ENCODE results near the gene TM9SF4.
A peak's percentile ranks its signal among the peaks of the same experiment; 100 is the strongest.
"Not testable (repeated sequence)": the region's sequence is repeated elsewhere in the genome, so short reads cannot be mapped to it uniquely, and the experiment has no call there.

TM9SF4 gene

DNA sequence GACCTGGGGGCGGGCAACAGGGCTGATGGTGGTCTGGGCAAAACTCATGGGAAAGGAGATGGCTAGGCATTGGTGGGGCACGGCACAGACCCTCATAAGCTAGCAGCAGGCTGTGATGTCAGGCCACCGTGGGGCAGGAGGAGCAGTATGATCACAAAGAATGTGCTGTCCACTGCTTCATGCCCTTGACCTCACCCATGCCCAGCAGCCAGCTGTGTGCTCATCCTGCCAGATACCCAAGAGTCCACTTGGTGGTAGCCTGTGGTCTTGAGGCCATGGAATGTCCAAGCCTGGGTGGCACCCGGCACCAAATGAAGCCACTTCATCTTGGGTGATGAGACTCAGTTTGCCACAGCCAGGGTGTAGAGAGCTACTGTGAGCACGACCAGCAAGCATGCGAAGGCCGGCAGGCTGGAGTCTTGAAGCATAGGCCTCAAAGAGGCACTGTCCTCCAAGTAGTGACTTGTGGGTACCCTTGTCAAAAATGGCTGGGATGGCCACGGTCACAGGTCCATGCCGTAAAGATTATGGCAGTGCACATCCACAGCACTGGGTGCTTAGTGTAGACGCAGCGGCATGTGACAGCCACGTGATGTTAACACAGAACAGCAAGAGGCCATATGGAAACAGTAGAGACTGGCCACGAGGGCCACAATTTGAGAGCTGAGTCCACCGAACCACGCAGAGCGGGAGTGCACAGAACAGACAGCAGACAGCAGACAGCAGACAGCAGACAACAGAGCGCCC lies 79.0 kb downstream of the TM9SF4 start:
- no peak for DNase-seq (ENCODE audit: low read depth in 4 of 4, low spot score in 1 of 4)

DNA sequence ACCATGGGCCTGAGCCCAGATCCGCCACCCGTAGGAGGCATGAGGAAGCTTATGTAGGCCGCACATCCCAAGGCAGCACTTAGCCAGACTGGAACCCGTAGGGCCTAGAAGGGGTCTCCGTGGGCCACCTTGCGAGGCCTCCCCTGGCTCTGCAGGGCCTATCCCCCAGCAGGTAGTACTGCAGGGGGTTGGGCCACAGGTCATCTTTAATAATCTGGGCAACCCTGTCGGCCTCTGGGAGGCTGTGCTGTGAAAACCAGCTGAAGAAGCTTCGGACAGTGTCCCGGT lies 79.6 kb downstream of the TM9SF4 start:
- DNase-seq (ENCODE audit: low read depth in 4 of 4, low spot score in 1 of 4): no peak

DNA sequence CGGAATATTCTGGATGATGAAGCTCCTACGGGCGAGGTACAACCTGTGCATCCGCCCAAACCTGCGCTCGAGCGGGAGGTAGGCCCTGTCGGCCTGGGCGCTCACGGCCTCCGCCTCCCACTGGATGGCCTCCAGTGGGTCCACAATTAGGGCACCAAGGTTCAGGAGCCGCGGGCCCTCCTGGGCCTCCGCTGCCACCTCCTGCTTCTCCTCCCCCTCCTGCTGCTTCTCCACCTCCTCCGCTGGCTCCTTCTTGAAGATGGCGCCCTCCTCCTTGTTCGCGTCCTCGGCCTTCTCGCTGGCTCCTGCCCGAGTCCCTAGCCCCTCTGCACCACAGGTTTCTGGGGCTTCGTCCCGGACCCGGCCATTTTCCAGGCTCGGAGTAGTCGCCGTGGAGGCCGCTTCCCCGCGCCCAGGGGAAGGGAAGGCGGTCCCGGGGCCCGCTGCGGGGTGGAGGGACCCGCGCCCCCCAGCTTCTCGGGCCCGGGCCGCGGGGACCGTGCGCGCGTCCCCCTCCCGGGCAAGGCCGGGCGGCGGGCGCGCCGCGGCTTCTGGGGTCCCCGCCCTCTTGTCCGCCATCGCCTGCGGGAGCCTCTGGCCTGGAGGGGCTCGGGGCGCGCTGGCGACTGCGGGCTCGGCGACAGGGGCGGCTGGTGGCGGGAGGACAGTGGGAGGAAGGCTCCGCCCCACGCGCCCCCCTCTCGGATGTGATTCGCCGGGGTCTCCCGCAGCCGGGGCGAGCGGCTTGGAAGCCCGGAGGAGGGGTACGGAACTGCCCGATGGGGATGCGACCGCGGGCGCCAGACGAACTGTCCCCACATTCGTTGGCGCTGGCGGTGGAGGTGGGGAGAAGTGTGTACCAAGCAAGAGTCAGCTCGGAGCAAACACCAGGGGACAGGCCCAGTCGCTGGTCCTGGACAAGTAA lies 80.4 kb downstream of the TM9SF4 start:
- no peak for DNase-seq (ENCODE audit: low read depth in 4 of 4, low spot score in 1 of 4)

DNA sequence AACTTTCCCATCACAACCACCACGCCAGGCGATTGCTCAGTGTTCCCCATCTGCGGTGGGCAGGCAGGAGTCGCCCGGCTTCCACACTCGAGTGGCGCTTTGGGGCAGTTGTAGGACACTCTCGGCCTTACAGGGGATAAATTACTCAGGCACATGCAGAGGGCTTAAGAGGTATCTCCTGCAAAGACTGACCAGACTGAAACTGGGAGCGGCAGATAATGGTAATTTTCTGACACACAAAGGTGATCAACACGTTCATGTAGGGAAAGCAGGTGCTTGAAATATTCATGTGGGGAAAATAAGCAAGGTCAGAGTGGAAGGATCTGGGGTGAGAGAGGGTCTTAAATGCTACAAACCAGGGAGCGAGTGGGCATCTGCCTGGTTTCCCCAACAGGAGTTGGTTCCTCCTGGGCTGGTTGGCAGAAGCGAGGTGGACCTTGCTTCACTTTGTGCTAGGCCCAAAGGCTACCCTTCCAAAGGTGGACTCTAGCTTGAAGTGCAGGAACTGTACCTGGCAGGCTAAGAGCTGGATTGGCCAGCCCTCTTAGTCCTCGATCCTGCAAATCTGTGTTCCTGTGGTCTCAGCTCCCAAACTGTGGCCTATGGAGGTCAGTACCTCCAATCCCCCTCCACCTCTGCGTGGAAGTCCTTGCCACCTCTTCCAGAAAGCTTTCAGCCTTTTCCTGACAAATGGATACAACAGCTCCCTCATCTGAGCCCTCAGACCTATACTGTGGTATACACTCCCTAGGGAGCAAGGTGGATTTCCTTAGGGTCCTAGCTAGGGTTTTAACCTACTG lies 81.3 kb downstream of the TM9SF4 start:
- DNase-seq (ENCODE audit: low read depth in 4 of 4, low spot score in 1 of 4): no peak

DNA sequence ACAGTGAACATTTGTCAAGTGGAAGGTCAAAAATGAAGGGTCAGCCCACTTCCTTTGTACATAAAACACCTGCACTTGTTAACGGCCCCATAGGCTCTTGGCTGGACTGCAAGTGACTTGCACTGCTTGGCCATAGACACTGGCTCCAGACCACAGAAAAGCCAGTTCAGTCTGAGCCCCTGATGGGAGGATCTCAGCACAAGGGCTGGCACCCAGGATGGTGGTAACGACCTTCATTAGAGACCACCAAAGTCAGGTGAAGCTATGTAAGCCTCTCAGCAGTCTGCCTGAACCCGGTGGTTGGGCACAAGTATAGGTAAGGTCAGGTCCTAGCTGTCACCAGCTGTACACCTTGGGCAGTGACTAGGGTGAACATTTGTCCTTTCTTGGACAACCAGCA lies 81.9 kb downstream of the TM9SF4 start:
- no peak for DNase-seq (ENCODE audit: low read depth in 4 of 4, low spot score in 1 of 4)

DNA sequence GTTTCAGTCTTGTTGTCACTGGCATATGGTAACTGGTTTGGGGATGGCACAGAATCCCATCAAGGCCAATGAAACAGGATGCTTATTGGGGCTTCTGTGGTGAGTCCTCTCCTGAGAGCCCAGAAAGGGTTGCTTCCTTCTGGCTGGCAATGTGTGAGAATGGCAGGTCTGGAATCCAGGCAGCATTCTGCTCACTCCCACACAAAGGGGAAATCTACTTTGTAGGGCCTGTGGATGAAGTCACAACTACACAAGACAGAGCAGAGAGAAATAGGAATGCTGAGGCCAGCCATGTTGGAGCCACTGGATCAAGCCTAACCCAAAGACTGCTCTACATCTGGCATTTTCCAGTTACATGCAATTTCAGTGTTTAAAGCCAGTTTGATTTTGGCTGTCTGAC lies 82.4 kb downstream of the TM9SF4 start:
- no peak for DNase-seq (ENCODE audit: low read depth in 4 of 4, low spot score in 1 of 4)

DNA sequence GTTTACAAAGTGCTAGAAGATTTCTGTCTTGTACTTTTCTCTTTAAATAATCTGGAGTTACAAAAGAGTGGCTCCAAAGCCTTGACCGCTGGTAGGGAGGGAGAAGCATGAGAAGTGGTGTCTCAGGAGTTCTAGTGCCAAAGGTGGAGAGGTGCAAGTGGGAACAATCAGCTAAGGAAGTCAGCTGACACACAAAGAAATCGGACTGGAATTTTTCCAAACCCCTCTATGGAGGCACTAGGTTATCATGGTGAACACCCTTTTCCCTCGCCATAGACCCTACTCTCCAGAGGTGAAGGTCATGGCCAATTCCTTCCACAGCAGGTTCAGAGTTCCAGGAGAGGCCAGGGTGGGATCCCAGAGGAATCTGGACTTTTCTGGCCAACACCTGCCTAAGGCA lies 83.2 kb downstream of the TM9SF4 start:
- DNase-seq (ENCODE audit: low read depth in 4 of 4, low spot score in 1 of 4): no peak

DNA sequence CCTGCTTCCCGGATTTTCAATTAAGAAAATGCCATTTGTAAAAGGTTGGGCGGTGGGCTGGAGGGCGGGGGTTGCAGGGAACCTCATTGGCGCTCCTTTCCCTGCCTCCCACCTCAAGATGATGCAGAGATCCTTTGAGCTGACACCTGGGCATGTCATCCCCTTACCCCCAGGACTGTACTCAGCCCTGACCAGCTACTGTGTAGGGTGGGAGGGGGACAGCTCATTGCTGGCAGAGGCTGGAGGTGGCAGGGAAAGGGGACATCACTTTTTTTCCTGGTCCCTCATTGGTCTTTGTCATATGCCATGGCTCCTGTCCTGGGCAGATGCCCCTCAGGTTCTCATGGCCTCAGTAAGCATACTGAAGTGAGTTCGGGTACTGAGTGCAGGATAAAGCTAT lies 83.8 kb downstream of the TM9SF4 start:
- DNase-seq (ENCODE audit: low read depth in 4 of 4, low spot score in 1 of 4): not testable (repeated sequence)

DNA sequence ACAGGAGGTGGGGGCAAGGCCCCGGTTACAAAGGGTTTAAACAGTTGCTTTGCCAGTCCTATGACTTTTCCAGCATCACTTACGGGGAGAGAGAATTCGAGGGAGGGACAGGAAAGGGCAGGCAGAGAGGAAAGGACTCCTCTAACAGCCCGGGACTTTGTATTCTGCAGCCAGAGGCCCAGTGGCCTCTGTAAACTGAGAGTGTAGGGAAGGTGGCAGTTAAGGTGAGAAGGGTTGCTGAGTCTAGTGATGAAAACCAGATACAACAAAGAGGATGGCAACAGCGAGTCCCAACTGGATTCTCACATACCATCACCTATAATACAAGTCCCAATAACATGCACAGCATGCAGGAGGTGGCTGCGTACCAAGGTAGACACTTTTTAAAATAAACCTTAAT lies 84.5 kb downstream of the TM9SF4 start:
- DNase-seq (ENCODE audit: low read depth in 4 of 4, low spot score in 1 of 4): no peak

DNA sequence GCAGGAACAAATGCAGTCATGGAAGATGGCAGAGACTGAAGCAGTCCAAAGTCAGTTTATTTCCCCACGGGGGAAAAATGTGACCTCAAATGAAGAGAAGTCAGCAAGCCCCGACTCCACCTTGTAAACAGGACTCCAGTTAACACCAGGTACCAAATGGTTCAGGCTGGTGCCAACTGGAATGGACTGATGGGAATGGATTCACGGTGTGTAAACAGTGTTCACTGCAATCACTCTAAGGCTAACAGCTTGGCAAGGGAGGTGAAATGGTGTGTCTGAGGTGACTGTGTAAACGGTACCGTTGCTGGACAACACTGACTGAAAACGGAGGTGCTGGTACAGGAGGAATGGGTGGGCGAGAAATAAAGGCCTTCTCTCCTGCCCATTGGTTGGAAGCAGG lies 86.1 kb downstream of the TM9SF4 start:
- no peak for DNase-seq (ENCODE audit: low read depth in 4 of 4, low spot score in 1 of 4)

DNA sequence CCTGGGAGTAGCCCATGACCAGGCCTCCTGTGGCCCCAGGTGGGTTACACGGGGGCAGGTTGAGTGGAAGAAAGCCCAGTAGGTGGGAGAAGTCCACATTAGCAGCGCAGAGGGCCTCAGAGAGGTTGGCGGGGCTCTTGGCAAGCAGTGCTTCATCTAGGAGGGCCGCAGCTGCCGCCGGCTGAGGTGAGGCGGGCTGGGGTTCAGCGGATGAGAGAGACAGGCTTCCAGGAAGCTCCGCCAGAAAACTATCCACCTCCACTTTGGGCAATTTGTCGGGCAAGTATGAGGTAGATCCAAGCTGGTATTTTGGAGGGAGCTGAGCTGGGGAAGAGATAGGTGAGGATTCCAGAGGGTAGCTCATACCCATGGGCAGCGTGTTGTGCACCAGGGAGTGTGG lies 87.1 kb downstream of the TM9SF4 start:
- not testable (repeated sequence) for DNase-seq (ENCODE audit: low read depth in 4 of 4, low spot score in 1 of 4)

DNA sequence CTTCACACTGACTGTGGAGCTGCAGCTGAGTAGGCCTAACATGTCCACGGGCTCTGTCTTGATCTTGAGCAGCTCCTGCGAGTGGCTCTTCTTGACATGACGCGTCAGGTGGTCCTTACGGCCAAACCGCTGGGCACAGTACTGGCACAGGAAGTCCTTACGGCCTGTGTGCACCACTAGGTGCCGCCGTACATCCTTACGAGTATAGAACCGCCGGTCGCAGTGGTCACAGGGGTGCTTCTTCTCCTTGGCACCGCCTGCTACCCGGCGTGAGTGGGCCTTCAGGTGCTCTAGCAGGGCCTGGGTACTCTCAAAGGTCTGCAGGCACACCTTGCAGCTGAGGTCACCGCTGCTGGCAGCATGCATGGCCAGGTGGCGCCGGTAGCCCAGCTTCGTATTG lies 87.6 kb downstream of the TM9SF4 start:
- not testable (repeated sequence) for DNase-seq (ENCODE audit: low read depth in 4 of 4, low spot score in 1 of 4)

DNA sequence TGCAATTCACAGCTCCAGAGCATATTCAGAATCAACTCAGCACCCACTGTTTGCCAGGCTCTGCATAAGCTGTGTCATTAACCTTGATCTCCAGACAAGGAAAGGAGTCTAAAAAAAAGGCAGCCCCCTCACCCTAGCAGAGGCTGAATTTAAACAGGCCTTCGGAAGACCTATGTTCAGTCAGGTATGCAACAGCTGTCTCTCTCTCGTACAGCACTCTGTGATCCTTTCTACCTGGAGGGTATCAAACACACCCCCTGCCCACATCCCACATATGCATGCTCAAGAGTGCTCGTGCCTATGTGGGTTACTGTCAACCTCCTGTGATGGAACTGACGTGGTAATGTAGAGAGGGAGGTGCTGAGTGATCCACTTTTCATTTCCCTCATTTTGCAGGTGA lies 89.5 kb downstream of the TM9SF4 start:
- no peak for DNase-seq (ENCODE audit: low read depth in 4 of 4, low spot score in 1 of 4)

DNA sequence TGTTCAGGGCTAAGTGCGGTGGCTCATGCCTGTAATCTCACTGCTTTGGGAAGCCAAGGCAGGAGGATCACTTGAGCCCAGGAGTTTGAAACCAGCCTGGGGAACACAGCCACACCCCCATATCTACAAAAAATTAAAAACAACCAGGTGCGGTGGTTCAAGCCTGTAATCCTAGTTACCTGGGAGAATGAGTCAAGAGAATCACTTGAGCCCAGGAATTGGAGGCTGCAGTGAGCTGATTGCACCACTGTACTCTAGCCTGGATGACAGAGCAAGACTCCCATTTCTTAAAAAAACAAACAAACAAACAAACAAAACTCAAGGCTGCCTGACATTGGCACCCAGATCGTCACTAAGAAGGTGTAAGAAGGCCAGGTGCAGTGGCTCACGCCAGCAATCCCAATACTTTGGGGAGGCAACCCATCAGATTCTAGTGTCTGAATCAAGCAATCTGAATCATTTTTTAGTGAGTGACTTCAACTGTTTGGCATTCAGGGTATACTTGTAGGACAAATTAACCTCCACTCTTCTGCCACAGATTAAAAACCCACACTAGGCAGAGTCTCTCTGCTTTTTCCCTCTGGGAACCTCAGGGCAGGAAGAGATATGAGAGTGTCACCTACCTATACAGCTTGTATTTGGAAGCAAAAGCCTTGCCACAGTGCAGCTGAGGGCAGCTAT lies 91.9 kb downstream of the TM9SF4 start:
- DNase-seq (ENCODE audit: low read depth in 4 of 4, low spot score in 1 of 4): no peak

DNA sequence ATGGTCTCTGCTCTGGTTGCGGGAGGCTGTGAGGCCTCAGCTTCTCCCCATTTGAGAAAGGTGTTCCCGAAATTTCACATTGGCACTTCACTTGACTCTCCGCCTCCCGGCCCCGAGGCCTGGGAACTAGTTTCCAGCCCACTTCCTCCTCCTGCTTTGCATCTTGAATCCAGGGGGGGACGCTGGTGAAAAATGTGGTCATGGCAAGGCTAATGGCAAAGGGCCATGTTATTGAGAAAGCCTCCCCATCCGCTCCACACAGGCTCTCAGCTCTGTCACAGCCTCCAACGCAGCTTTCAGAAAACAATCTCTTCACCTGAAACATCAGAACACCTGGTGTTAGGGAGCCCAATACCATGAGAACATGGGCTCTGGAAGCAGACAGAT lies 92.5 kb downstream of the TM9SF4 start:
- no peak for DNase-seq (ENCODE audit: low read depth in 4 of 4, low spot score in 1 of 4)

DNA sequence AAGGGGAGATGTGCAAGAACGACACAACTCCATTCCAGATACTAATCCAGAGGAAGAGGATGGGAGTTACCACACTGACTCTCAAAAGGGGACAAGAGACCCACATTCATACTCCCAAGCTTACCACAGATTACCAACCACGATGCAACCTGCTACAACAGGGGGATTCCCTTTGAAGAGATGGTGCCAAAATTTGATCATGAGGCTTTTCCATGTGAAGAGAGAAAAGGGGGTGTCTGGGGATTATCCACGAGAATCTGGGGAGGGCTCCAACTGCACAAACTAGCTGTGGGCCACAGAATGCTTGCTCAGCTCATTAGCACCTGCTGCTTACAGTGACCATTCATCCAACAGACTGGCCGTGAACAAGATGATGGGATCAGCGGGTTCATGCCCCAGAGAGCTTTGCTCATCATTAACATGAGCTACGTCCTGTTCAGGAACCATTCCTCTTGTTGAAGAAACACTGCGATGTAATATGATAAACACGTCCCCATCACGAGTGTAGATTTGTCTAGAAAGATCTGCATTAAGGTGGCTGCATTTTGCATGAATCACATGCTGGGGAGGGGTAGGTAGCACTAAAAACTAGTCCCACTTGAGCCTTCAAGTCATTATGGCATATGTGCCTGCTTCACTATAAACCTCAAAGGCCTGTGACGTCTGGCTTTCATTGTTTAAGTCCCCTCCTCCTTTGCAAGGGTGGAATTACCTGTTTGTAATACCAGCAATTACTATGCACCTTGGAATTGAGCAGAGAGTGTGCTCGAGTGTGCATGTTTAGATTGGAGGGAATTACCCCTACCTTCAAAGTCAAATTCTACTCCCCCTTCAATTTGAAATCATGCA lies 94.1 kb downstream of the TM9SF4 start:
- DNase-seq (ENCODE audit: low read depth in 4 of 4, low spot score in 1 of 4): no peak

DNA sequence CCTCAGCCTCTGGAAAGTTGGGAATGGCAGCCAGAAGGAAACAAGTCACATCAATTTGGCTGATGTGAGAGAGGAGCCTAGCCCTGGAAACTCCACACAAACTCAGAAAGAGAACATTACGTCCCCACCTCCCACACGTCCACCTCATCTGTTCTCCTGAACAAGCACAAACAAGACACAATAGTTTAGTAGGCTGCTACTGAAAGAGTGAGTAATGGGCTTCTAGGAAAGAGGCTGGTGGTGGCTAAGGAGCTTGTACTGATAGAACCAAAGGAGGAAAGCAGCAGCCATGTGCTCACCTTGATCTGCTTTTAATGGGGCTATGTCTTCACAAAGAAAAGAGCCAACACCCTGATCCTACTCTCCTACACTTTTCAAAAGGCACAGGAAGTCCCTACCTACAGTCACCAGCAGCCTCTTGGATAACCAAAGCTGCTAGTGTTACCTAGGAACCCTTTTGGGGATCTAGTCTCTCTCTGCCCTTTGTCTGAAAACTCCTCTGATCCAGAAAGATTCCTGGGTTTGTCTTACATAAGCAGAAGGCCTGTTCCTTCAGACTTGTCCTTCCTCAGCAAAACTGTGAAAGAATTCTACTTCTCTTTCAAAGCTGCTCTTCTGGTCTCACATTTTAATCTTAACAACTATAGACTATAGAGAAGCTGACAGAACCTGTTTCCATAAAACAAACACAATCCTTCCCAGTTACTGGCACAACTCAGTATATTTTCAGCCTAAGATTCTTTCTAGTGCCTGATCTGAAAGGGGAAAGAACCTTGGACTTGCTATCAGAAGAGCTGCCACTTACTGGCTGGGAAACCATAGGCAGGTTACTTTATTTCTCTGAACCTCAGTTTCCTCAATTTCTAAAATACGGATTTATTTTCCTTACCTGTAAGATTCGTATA lies 94.9 kb downstream of the TM9SF4 start:
- DNase-seq (ENCODE audit: low read depth in 4 of 4, low spot score in 1 of 4): peak; percentile 44 to 75 (median 67)

DNA sequence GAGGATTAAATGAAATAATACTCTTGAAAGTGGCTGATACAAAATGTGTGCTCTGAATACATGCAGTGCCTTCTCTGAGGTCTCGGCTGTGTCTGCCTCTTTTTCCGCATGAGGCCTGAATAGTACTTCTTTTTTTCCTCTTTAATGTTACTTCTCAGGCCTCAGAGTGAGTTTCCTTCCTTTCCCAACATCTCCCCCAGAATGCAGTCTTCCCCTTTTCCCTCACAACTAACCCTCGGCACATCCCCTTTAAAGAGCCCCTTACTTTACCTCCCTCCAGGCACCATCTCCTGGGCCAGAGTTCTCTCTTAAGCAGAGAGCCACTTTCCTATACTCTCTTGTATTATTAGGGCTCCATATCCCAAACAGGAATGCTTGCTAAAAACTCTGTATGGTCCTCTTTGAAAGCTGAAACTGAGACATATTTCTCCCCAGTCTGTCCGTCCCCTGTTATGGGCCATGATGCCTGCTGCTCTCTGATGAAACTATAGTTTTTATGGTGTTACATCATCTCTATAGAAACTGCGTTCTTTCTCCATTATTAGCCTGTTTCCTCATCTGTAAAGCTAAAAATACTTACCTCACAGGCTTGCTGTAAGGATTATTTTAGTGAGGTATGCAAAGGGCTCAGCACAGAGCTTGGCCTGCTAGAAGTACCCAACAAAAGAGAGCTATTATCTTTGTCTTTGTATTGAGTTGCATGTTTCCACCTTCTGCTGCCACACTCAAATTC lies 95.8 kb downstream of the TM9SF4 start:
- DNase-seq (ENCODE audit: low read depth in 4 of 4, low spot score in 1 of 4): no peak
